BJ (cell line): Measurements from ENCODE around the gene CASS4. TPM values are rescaled to one million over a fixed set of nuclear protein-coding genes. Genes with fewer than 3 reads are reported as not detected.

Experiments used
- CTCF ChIA-PET: fragments of 350-600 bp; formaldehyde crosslinking; extraction: SDS; loops from one replicate; lab custom pipeline; 2021; ENCODE audit warnings: antibody characterized with exemption, inconsistent platforms; lab: Yijun Ruan, JAX
- POLR2A ChIA-PET: fragments of 300-600 bp; sonication (Branson Sonifier 250); formaldehyde crosslinking; extraction: SDS; loops from one replicate; lab custom pipeline; 2021; ENCODE audit warnings: antibody characterized with exemption; lab: Charles Lee
- DNase-seq: peaks from one replicate; pipeline ENCODE4 v3.0.0-alpha.2; 2011; ENCODE audit warnings: low read depth
- H3K27me3 ChIP-seq: 2 replicates; pipeline ENCODE4 v1.6.0; 2011; ENCODE audit warnings: low read length; ENCODE audit not compliant: control insufficient read depth, insufficient read depth
- H3K36me3 ChIP-seq: 2 replicates; pipeline ENCODE4 v1.5.1; 2011; ENCODE audit warnings: low read length; ENCODE audit not compliant: control insufficient read depth, insufficient read depth
- H3K4me3 ChIP-seq: 2 replicates; pipeline ENCODE4 v1.5.1; 2011; ENCODE audit warnings: low read depth, mild to moderate bottlenecking, control low read depth, low read length
- CTCF ChIP-seq: IDR thresholded peaks from 2 replicates; pipeline ENCODE4 v1.5.1; 2011; ENCODE audit warnings: low read depth, mild to moderate bottlenecking, control low read depth, inconsistent platforms, low read length, moderate library complexity; ENCODE audit not compliant: insufficient read depth
- polyA plus RNA-seq: library from polyadenylated mRNA; depleted of rRNA; stranded (reverse); fragments of >200 nt; gene quantifications from 2 replicates; pipeline ENCODE4 v1.2.3, GENCODE V29; 2011

The CASS4 gene
- polyA plus RNA-seq, 1 experiment, result 0.50 TPM

GRCh38 chr20:56463428-56463827, 51.4 kb downstream of the CASS4 start:
- no peaks in the 10 kb centered on the region for H3K27me3 ChIP-seq

GRCh38 chr20:56465997-56466396, 53.9 kb downstream of the CASS4 start:
- ChIA-PET CTCF (interaction anchor here (1.2 kb wide), 1 partner anchor 12 kb away, joined by 3 read pairs; no protein-coding TSS in a partner anchor), POLR2A (no interaction called here)
- no peak for TF ChIP-seq CTCF
- DNase-seq, result no peak
- Histone ChIP-seq H3K27me3 (no peaks in the 10 kb centered on the region), H3K4me3 (no peak overlapping the region), H3K36me3 (no peaks in the 10 kb centered on the region)

More at GRCh38 chr20:56463428-56463827, 51.4 kb downstream of the CASS4 start:
- ChIA-PET CTCF (interaction anchor here (1.3 to 1.8 kb wide), 3 partner anchors 10 to 63 kb away, joined by 3 to 4 read pairs (median 3); no protein-coding TSS in a partner anchor), POLR2A (no interaction called here)
- no peak for TF ChIP-seq CTCF
- Histone ChIP-seq H3K4me3 (no peak overlapping the region), H3K36me3 (no peaks in the 10 kb centered on the region)
- DNase-seq, result no peak

GRCh38 chr20:56467968-56468315, 55.9 kb downstream of the CASS4 start:
- ChIA-PET POLR2A (no interaction called here), CTCF (interaction anchor here (1.3 to 1.4 kb wide), 2 partner anchors 28 to 69 kb away, joined by 3 to 4 read pairs; no protein-coding TSS in a partner anchor)
- Histone ChIP-seq H3K27me3 (no peaks in the 10 kb centered on the region), H3K4me3 (peak overlapping the region; percentile 68), H3K36me3 (no peaks in the 10 kb centered on the region)
- no peak for TF ChIP-seq CTCF
- no peak for DNase-seq

DNA sequence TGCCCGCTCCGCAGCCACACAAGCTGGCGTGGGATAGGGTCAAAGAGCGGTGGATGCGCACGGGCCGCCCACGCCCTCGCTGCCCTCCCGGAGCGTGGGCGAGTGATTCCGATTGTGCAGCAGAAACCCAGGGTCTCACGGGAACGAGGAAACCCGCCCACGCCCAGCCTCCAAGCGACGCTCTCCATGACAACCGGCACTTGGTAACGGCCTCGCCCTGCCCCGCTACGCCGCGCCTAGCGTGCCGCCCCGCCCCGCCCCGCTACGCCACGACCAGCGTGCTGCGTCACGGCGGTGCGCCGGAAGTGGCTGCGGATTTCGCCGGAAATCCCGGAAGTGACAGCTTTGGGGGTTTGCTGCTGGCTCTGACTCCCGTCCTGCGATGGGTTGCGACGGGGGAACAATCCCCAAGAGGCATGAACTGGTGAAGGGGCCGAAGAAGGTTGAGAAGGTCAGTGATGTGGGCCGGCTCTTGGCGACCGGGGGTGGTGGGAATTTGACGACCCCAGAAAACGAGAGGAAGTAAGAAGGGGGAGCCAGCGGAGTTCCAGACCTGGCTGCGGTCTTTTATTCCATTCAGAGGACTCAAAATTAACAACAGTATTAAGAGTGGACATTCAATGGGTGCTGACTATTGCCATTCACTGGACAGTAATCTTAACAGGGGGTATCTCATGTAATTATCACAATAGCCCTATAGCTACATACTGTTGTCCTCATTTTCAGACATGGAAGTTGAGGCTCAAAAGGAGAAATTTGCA, 56.4 kb downstream of the CASS4 start, which contains the start of gene RTF2:
RTF2 (plus strand) TSS at position 312 of the 761 bp plus-strand sequence; CDS start at position 383, 71 bp downstream.
- ChIA-PET CTCF (interaction anchor here (1.3 to 1.4 kb wide), 2 partner anchors 29 to 70 kb away, joined by 3 to 4 read pairs; no protein-coding TSS in a partner anchor), POLR2A (interaction anchor here (0.6 kb wide), 1 partner anchor 110 kb away, joined by 3 read pairs; the partner anchor contains the start of gene FAM210B)
- H3K36me3 ChIP-seq, result peaks cover under 1% of the 10 kb centered on the region; the same call in 1 of the 2 replicates
- TF ChIP-seq CTCF, result no peak
- H3K4me3 ChIP-seq, result peak within 1 kb of the TSS; percentile 68
- DNase-seq, result peak; percentile 80
- H3K27me3 ChIP-seq, result no peaks in the 10 kb centered on the region

DNA sequence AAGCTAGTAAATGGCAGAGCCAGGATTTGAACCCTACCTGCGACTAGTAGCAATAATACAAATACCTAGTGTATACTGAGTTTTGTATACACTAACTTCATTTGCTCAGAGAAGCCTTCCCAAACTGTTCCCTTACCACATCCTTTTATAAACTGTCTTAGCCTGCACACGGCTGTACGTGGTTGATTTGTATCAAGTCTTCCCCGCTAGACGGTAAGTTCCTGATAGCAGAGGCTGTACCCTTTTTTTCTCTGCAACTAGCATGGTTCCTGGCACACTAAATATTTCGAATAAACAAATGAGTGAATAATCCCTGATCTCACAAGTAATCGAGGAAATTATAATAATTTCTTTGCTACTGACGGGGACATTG, 57.0 kb downstream of the CASS4 start:
- DNase-seq, result no peak
- ChIA-PET CTCF (interaction anchor here (1.3 to 1.4 kb wide), 2 partner anchors 29 to 70 kb away, joined by 3 to 4 read pairs; no protein-coding TSS in a partner anchor), POLR2A (interaction anchor here (0.6 kb wide), 1 partner anchor 110 kb away, joined by 3 read pairs; the partner anchor contains the start of gene FAM210B)

More for the DNA sequence above, 57.0 kb downstream of the CASS4 start:
- H3K4me3 ChIP-seq, result peak overlapping the region; percentile 68
- TF ChIP-seq CTCF, result no peak
- H3K27me3 ChIP-seq, result no peaks in the 10 kb centered on the region
- peaks cover 4% of the 10 kb centered on the region; the same call in 1 of the 2 replicates for H3K36me3 ChIP-seq
